GM10266 (cell line): Measurements from ENCODE around the gene ALKBH5.

Experiments used
- DNase-seq: peaks from one replicate; pipeline ENCODE4 v3.0.0; 2012; ENCODE audit errors: extremely low spot score
- CTCF ChIP-seq: IDR thresholded peaks from 2 replicates; pipeline ENCODE4 v1.5.1; 2012; ENCODE audit warnings: mild to moderate bottlenecking, low read depth; ENCODE audit not compliant: control insufficient read depth, insufficient read depth; ENCODE audit errors: missing control alignments

Gene ALKBH5

GRCh38 chr17:18140648-18141047 is 43.0 kb upstream of the ALKBH5 start:
- no peak for DNase-seq
- TF ChIP-seq CTCF: no peak

GRCh38 chr17:18141210-18141803 is 42.3 kb upstream of the ALKBH5 start:
- DNase-seq: peak; percentile 79
- TF ChIP-seq CTCF: peak; percentile 52

GRCh38 chr17:18142417-18142816 is 41.2 kb upstream of the ALKBH5 start:
- TF ChIP-seq CTCF: no peak
- DNase-seq: no peak

GRCh38 chr17:18143044-18143936 is 40.3 kb upstream of the ALKBH5 start:
- DNase-seq: no peak
- peak; percentile 50 for TF ChIP-seq CTCF

- no peak for TF ChIP-seq CTCF
- DNase-seq: no peak
Measured at GRCh38 chr17:18144261-18144660, 39.4 kb upstream of the ALKBH5 start.

DNA sequence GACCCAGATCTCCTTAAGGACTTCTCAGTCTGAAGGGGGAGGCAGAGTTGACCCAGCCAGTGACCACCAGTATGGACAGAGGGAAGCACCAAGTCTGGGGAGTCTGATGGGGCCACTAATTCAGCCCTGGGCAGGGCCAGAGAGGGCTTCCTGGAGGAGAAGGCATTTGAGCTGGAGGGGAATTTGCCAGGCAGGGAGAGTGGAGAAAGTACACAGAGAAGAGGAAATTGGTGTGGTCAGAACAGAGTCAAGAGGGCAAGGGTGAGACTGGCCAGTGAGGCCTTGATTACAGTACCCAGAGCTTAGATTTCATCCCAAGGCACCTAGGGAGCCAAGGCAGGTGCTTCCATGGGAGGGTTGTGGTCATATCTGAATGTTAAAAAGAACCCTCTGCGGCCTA is 38.8 kb upstream of the ALKBH5 start:
- DNase-seq: no peak
- no peak for TF ChIP-seq CTCF

DNA sequence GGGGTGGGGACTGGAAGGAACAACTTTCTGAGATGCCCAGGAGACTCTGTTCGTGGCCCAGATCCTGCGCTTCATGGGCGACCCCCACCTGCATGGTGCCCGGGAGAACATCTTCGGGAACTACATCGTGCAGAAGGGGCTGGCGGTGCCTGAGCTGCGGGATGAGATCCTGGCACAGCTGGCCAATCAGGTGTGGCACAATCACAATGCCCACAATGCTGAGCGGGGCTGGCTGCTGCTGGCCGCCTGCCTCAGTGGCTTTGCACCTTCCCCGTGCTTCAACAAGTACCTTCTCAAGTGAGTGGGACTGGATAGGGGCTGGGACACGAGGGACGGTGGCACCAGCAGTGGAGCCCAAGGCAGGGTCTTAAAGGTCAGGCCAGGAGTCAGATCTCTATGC is 37.8 kb upstream of the ALKBH5 start:
- no peak for DNase-seq
- no peak for TF ChIP-seq CTCF
